Fibroblast of lung (primary cell): ENCODE measurements around the gene AGBL1.

Experiments used
- CTCF ChIP-seq, 2 donors: IDR thresholded peaks in 1 of 2; conservative IDR thresholded peaks in 1 of 2; 1 replicate in 1 of 2; 2 replicates in 1 of 2; pipeline ENCODE4 v1.5.1; 2011 to 2012; ENCODE audit warnings: low read length in 2 of 2, control low read depth in 1 of 2, inconsistent platforms in 1 of 2, low read depth in 1 of 2, mild to moderate bottlenecking in 1 of 2
- EZH2 ChIP-seq: IDR thresholded peaks from 2 replicates; pipeline ENCODE4 v1.5.1; 2012; ENCODE audit warnings: low read length, control low read depth, mild to moderate bottlenecking; ENCODE audit errors: missing control alignments

GRCh38 chr15:86157606-86158293, 78.1 kb downstream of the AGBL1 start:
- no peak for TF ChIP-seq CTCF (conservative IDR thresholded peaks at IDR 0.05 in 1 of 2, IDR thresholded peaks at IDR 0.05 in 1 of 2; ENCODE audit: low read depth in 1 of 2, low read length in 2 of 2)
- TF ChIP-seq EZH2, result no peak
